GM12874 (cell line): ENCODE data around the gene MRPL55.

Experiments used
- TF ChIP-seq, protein P1 (sequence below): IDR thresholded peaks from 2 replicates; pipeline ENCODE4 v1.5.1; 2011; ENCODE audit warnings: low read depth, mild to moderate bottlenecking, control low read depth, low read length, moderate library complexity; ENCODE audit not compliant: insufficient read depth

Gene MRPL55

GRCh38 chr1:228079013-228079412 lies 30.1 kb downstream of the MRPL55 start:
- TF ChIP-seq, protein P1, sequence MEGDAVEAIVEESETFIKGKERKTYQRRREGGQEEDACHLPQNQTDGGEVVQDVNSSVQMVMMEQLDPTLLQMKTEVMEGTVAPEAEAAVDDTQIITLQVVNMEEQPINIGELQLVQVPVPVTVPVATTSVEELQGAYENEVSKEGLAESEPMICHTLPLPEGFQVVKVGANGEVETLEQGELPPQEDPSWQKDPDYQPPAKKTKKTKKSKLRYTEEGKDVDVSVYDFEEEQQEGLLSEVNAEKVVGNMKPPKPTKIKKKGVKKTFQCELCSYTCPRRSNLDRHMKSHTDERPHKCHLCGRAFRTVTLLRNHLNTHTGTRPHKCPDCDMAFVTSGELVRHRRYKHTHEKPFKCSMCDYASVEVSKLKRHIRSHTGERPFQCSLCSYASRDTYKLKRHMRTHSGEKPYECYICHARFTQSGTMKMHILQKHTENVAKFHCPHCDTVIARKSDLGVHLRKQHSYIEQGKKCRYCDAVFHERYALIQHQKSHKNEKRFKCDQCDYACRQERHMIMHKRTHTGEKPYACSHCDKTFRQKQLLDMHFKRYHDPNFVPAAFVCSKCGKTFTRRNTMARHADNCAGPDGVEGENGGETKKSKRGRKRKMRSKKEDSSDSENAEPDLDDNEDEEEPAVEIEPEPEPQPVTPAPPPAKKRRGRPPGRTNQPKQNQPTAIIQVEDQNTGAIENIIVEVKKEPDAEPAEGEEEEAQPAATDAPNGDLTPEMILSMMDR, result no peak

DNA sequence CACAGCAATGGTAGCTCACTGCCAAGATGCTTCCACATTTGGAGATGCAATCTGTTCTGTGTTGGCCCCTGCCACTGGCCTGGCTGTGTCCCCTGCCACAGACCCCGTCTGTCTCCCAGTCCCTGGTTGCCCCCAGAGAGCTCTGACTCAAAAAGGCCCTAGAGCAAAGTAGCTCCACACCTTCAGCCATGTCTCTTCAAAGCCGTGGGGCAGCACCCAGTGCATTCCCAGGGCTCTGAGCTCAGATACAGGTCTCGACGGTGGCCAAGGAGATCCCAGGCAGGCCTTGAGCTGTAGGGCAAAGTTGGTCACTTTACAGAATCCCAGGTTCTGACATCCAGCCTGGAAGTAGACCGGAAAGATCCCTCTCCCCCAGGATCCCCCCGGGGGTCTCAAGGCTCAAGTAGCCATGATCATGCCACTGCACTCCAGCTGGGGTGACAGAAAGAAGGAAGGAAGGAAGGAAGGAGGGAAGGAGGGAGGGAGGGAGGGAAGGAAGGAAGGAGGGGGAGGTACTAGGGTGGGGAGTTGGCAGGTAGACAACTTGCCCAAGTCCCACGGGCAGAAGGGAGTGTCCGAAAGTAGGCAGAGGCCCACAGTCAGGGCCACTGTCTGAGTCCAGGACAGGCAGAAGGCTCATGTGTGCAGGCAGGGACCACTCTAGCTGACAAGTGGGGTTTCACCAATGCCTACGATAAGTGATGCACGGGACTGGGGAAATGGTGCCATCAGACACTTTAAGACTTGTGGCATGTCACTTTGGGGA lies 31.4 kb downstream of the MRPL55 start:
- TF ChIP-seq, protein P1, result no peak

DNA sequence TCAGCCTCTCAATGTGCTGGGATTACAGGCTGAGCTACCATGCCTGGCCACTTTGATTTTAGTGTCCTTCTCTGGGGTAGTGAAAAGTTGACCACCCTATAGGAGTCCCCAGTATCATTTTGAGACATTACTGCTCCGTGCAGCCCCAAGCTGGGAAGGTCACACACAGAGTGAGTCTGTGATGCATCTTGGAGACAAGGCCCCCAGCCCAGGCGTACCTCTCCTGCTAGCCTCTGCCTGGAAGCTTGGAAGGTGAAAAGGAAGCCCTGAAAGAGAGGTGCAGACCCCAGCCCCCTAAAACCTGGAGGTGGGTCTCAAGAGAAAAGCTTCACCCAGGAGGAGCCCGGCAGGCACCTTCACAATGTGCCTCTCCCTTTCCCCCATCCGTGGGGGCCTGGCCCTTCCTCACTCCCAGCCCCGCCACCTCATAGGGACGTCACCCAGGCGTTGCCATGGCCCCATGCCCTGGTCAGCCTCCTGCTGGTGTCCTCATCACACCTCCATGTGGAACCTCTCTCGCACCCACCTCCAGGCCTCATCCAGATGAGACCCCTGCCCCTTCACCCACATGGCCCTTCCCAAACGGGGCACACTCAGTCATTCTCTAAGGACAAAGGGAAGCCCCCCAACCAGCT lies 32.2 kb downstream of the MRPL55 start:
- TF ChIP-seq, protein P1, result no peak

DNA sequence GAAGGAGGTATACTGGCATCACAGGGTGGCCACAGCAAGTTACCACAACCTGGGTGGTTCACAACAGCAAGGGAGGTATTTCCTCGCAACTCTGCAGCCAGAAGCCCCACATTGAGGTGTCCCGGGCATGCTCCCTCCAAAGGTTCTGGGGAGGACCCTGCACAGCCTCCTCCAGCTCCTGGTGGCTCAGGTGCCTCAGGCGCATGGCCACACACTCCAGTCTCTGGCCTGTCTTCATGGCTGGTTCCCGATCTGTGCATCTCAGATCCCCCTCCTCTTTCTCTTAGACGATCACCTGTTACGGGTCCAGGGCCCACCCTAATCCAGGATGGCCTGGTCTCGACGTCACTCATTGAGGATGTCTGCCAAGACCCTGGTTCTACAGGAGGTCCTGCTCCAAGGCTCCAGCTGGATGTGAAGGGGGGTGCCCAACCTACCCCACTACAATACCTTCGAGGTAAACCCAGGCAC lies 33.3 kb downstream of the MRPL55 start:
- TF ChIP-seq, protein P1, result no peak

DNA sequence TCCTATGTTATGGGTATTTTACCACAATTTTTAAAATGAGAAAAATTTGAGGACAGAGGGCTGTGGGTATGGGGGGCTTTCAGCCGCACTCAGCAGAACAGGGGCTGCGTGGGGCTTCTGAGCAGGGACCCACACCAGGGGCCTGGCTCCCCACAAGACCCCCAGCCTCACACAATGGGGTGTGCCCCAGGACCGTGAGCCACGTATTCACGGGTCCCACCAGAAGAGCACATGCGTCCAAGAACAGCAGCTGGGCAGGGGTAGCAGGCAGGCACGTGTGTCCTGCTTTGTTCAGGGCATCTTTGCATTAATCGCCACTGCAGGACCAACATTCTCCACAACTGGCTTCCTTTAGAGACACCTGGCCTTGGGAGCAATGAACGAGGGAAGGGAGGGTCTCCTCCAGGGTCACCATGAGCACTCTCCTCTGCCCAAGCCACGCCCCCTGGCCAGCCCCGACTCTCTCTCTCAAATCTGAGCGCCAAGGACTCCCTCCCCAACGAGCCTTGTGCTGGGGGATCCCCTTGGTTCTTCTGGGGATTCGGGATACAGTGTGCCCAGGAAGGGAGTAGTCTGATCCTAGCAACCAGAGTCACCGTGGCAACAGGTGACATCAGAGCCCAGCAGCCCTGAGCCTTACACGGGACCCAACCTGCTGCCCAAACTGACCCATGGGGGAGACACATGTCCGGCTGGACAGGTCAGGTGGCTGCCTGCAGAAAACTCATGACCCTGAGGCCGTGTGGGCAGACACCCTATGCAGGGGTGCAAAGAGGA lies 34.0 kb downstream of the MRPL55 start:
- TF ChIP-seq, protein P1, result no peak

DNA sequence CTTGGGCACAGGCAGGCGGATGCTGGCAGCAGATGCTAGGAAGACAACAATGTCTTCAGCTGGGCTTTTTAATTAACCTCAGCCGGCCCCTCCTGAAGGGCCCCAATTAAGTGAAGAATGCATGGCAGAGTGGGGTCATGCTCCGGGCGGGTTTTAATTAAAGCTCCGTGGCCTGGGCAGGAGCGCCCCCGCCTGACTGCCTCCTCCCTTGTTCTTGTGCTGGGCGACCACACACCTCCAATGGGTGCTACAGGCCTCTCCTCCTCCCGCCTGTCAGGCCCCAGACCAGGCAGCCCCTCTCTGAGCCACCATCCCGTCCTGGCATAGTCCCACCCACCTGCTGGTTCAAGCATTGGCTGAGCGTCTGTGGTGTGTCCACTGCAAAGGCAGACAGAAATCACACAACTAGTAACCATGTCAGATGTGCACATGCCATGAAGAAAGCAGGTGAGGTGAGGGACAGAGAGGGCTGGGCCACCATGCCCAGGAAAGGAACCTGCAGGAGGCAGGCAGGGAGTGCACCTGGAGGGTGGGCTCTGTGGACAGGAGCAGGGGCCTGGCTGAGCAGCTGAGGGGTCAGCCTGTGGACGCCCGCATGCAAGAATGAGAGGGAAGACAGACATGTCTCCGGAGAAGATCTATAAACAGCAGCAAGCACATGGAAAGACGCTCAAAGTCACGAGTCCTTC lies 35.1 kb downstream of the MRPL55 start:
- TF ChIP-seq, protein P1, result no peak
